NOMO-1 treated with DMSO at 0.1 percent for 48 hours (cell line): ENCODE results near the gene SLC38A3.

Source experiments
- DNase-seq: peaks from one replicate; lab custom pipeline; 2025; ENCODE audit not compliant: unreplicated experiment; lab: John Stamatoyannopoulos, UW

SLC38A3 gene

DNA sequence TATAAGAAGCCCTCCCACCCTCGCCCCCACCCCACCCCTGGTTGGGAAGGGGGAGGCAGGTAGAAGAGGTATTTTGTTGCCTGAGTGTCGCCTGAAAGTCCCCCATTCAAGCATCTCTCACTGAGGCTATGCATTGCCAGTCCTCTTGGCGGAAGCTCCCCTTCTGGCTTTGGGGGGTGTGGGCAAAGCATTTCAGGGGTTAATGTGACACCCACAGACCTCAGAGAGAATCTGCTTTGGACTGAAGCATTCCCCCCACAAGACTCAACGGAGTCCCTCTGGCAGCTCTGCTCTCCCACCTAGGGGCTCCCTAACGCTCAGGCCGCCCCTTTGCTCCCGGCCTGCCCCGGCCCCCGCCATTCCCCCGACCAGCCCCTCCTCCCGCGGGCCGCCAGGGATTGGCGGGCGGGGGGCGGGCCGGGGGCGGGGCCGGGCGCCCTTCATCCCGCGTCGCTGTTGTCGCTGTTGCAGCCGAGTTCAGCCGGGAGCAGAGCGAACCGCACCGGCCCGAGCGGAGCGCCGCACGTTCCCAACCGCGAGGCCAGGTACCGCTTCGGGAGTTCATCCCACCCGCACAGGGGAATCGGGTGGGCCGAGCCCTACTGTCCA lies at the start of gene SLC38A3:
Gene SLC38A3, plus strand, starts transcription at position 468 of the 609 bp plus-strand sequence. CDS start 8,929 bp downstream, outside the sequence.
- DNase-seq: no peak

- no peak for DNase-seq
Measured at GRCh38 chr3:50155491-50155878, 49.6 kb upstream of the SLC38A3 start.

- DNase-seq: no peak
Measured at GRCh38 chr3:50155891-50156290, 49.2 kb upstream of the SLC38A3 start.

DNA sequence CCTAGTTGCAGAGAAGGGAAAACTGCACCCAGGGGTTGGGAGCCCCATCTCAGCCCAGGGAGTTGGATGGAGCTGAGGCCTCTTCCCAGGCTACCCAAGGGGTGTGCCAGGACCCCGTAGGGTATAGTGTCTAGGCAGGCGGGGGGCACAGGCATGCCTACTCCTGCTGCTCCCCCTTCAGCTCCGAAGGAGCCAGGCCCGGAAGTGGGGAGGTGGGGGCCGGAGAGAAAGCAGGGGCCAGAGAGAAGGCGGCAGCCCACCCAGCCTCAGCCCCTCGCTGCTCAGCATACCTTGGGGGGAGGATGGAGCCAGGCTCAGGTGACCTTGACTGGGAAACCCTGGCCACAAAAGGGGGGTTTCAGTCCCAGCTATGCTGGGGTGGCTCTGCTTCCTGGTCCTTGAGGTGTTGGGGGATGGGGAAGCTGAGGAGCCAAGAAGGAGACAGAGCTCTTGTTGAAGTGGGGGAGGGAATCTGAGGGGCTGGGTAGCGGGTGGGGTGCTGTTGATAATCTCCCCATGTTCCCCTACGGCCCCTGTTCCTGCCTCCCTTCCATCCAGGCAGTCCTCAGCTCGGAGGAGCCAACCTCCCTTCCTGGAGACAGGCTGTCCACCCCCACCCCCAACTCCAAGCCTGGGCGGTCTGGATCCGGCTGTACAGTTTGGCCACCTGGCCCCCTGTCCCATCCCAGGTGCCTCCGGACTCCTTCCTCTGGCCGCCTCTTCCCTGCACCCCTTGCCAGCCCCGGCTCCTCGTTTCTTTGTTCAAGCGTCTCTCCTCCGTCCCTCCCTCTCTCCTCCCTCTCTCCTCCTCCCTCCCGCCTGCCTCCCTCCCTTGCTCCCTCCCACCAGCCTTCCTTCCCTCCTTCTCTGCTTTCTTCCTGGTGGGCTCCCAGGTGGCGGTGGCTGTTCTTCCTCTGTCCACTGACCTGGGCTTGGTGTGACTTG lies 48.2 kb upstream of the SLC38A3 start:
- no peak for DNase-seq

DNA sequence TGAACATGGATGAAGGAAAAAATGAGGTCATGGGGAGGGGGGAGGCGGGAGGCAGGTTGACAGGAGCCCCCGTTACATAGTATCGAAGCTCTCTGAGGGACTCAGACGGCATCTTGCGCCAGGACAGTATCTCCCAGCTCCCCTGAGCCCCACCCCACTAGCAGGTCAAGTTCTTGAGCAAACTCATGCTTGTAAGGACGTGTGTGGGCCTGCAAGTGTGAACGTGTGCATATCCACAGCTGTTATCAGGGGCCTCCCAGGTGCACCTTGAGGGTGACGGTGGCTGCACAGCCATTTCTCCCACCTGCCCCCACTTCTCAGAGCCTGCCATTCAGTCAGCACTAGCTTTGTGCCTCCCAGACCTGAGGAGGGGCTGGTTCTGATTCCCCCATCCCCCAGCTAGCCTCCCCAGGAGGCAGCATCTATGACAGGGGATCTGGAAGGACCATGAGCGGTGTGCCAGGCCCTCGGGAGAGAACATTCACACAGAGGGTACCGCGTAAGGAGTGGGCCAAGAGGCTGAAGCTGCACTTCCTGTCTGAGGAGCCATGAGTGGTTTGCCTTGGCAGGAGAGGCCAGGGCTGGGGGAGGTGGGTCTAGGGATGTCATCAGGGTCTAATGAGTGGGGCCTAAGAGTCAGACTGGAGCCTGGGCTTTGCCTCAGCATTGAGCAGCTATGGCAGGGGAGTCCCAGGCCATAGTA lies 47.1 kb upstream of the SLC38A3 start:
- peak; percentile 12 for DNase-seq

DNA sequence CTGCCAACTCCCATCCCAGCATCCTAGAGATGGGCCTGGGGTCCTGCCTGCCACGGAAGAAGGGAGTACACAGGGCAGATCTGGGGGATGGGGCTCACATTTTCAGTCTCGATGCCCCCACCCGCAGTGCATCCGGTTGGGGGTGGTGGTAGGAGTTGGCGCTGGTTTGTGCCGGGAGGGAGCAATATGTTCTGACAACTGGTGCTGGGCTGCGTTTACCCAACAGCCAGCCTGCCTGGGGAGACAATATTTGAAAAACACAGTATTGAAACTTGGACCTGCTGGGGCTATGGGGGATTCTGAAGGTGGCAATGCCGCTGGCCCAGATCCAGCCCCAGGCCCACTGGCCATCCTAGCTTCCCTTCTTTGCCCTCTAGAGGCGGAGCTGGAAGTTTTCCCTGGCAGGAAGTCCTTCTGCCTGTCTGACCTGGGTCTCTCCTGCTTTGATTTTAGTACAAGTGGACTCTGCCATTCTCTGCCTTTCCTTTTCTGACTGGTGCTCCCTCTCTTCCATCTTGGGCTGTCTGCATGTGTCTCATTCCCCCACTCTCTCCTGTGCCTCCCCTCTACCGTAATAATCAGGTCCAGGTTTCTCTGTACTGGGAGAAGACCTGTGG lies 46.4 kb upstream of the SLC38A3 start:
- no peak for DNase-seq

DNA sequence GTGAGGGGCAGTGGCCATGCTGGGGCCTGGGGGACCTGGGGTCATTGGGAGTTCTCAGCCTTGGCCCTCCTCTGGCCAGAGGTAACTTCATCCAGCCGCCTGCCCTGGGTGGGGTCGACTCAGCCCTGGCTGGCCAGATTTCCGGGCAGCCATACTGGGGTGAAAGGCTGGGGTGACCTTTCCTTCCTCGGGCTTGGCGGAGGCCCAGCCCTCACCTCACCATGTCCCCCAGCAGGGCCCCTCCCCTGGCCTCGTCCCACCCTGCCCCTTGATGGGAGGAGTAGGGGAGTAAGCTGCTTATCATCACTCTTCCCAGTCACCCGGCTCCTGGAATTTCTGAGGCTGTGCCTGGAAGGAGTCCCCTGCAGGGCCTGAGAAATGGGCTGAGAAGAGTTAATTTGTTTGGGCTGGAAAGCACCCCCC lies 44.5 kb upstream of the SLC38A3 start:
- no peak for DNase-seq

DNA sequence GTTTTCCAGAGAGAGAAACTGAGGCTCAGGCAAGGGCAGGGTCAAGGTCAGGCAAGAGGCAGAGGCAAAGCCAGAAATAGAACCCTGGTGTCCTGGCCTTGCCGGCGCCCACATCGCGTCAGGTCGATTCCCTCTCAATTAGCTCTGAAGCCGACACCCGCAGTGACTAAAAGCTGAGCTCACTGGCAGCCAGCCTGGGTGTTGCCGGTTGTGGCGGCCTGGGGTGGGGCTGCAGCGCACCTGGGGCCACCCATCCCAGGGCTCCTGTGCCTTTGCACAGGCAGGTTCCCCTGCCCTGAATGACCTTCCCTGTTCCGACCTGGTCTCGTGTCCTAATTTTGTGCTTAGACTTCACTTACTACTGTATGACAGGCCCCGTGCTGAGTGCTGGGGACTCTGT lies 43.8 kb upstream of the SLC38A3 start:
- DNase-seq: no peak

DNA sequence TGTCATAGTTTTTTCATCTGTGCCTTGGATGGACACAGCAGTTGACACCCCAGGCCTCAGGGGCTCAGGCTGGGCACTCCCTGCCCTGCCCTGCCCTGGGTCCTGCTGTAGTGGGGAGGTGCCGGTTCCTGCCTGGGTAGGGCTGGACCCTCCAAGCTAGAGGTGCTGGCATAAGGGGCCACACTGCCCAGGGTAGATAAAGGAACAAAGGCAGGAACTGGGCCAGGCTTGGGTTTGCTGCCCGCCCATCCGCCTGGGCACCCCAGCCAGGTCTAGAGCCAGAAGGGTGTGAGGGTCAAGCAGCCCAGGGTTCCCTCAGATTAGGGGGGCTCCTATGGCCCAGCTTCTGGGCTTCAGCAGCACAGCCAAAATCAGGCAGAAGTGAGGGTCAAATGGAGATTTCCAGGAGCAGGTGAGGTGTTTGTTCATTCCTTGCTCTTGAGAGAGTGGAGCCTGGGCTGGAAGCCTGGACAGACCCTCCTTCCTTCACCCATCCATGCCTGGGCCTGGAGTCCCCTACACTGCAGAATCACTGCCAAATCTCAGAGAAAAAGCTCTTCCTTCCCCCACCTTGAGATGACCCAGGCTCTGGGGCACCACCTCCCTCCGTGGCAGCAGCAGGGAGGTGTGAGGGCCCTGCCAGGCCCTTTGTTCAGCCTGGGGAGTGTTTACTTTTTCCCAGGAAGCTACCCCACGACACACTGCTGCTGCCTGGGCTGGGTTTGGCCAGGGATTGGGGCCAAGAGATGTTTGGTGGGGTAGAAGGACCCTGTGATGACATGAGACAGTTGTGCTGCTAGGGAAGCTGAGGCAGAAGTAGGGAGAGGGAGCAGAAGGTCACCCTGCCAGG lies 42.8 kb upstream of the SLC38A3 start:
- DNase-seq: no peak

DNA sequence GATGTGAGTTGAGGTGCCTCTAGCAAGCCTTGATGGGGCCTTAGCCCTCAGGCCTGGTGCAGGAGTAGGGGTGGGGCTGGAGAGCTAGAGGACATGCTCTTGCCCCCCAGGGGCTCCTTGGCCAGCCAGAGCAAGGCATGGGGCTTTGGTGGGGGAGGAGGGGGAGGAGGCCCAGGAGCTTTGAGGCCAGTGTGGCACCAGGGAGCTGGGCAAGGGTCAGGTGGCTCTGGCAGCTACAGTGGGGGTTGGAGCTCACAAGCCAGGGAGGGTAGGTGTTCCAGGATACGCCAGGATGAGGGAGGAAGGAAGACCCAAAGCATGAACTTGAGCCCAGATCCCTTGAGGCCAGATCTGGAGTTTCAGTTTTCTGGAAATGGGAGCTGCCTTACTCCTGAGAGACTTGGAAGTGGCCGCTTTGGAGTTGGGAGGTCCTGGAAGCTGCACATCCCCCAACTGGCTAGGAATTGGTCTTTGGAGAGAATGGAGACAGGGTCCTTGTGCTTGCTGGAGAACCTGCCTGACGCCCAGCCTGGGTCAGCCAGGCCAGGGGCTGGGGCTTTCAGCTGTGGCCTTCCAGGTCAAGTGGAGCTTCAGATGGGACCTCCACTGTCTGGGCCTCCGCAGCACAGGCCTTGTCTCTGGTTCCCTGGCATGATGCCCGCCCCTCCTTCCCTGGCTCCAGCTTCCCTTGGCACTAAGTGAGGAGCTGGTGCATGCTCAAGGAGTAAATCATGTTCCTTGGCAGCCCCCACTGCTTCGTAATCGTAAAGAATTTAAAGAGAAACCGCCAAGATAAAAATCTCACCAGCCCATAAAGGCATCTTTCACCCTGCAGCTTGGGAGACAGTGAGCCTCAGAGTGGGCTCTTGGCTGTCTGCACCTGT lies 41.3 kb upstream of the SLC38A3 start:
- no peak for DNase-seq

DNA sequence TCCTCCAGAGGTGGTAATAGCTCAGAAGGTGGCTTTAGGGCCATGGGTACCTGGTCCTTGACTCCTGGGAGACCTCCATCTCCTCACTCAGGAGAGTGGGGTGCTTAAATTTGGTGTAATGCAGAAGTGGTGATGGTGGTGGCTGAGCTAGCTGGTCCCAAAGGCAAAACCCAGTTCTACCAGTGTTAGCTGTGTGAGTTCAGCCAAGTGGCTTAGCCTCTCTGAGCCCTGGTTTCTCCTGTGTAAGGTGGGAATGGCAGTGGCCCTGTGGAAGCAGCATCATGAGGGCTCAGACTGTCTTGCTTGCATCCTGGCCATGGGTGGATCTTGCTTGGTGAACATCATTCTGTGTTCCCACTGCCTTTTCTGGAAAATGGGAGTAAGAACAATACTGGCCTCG lies 40.6 kb upstream of the SLC38A3 start:
- DNase-seq: no peak

- DNase-seq: no peak
Measured at GRCh38 chr3:50164984-50165909, 39.8 kb upstream of the SLC38A3 start.

GRCh38 chr3:50165910-50166538 lies 39.0 kb upstream of the SLC38A3 start:
- no peak for DNase-seq

DNA sequence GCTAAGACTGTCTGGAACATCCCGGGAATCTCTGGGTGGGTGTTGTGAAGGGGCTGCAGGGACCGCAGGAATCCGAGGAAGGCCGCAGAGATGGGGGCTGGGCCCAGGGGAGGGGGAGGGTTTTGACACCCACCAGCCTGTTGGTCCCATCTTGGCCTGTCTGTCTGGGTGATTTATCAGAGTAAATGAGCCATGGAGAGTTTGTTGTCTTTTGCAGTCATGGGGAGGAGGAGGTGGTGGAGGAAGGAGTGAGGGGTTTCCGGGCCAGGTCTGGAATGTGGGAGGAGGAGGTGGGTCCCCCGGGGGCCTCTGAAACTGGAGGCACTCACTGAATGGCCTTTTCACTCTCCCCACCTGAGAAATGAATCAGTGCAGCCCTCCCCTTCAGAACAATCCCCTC lies 38.5 kb upstream of the SLC38A3 start:
- DNase-seq: no peak

DNA sequence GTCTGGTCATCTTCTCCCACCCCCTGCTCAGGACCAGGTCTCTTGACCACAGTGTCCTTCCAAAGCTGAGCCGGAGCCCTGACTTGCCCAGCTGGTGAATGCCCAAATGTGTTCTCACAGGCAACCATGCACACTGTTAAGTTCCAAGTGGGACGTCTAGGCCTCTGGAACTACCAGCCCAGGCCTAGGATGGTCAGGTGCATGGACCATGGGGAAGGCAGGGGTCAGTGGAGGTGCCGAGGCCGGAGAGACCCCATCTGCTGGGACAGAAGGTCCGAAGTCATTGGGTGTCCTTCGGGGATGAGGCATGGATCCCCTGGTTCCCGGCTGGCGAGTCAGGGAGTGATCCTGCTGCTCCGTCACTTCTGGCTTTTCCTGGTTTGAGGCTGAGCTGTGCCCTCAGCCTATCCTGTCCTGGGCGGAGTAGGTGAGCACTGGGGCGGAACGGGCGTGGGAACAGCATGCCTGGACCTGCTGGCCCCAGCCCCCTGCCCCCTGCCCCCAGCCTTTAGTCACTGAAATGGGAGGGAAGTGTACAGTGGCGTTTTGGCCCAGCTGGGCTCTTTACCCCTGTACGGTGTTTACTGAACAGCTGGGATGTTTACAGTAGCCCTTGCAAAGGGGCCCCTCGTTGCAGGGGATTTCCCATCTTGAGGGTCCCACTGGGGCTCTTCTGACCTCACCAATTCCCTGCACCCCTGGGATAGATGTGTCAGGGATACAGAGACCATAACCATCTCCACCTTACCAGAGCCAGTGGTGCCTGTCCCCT lies 37.8 kb upstream of the SLC38A3 start:
- no peak for DNase-seq

- DNase-seq: no peak
Measured at GRCh38 chr3:50167841-50168209, 37.2 kb upstream of the SLC38A3 start.

- no peak for DNase-seq
Measured at GRCh38 chr3:50168388-50168787, 36.7 kb upstream of the SLC38A3 start.
